HEK293T (cell line): Measurements from ENCODE around the gene PM20D1.

ENCODE experiments used
- CTCF ChIA-PET: fragments of 350-600 bp; formaldehyde crosslinking; extraction: SDS; loops from one replicate; lab custom pipeline; 2021; ENCODE audit warnings: antibody characterized with exemption, inconsistent platforms; lab: Yijun Ruan, JAX
- POLR2A ChIA-PET: fragments of 350-600 bp; formaldehyde crosslinking; extraction: SDS; loops from one replicate; lab custom pipeline; 2020; ENCODE audit warnings: antibody characterized with exemption, inconsistent platforms; lab: Yijun Ruan, JAX
- DNase-seq: peaks from one replicate; pipeline ENCODE4 v3.0.0; 2012; ENCODE audit warnings: mixed read lengths; ENCODE audit errors: extremely low spot score
- ARNT ChIP-seq: fragments of 450-650 bp; IDR thresholded peaks from 2 replicates; pipeline ENCODE4 v1.6.1; 2017; ENCODE audit warnings: mild to moderate bottlenecking
- BHLHE40 ChIP-seq: fragments of 450-650 bp; IDR thresholded peaks from 2 replicates; pipeline ENCODE4 v1.6.1; 2016; ENCODE audit warnings: mild to moderate bottlenecking, moderate library complexity, borderline replicate concordance
- CTBP1 ChIP-seq: fragments of 450-650 bp; IDR thresholded peaks from 2 replicates; pipeline ENCODE4 v1.6.1; 2016; ENCODE audit warnings: borderline replicate concordance
- ELF4 ChIP-seq: fragments of 450-650 bp; IDR thresholded peaks from 2 replicates; pipeline ENCODE4 v1.6.1; 2017; ENCODE audit warnings: antibody characterized with exemption
- FOXA1 ChIP-seq: fragments of 450-650 bp; IDR thresholded peaks from 2 replicates; pipeline ENCODE4 v1.6.1; 2016; ENCODE audit warnings: mild to moderate bottlenecking
- FOXK2 ChIP-seq: fragments of 450-650 bp; IDR thresholded peaks from 2 replicates; pipeline ENCODE4 v1.6.1; 2016; ENCODE audit warnings: mild to moderate bottlenecking
- FOXM1 ChIP-seq: fragments of 450-650 bp; IDR thresholded peaks from 2 replicates; pipeline ENCODE4 v1.6.1; 2017; ENCODE audit warnings: mild to moderate bottlenecking, borderline replicate concordance
- HDGF ChIP-seq: fragments of 450-650 bp; IDR thresholded peaks from 2 replicates; pipeline ENCODE4 v1.6.1; 2017; ENCODE audit warnings: antibody characterized with exemption, borderline replicate concordance
- L3MBTL2 ChIP-seq: fragments of 450-650 bp; conservative IDR thresholded peaks from 2 replicates; pipeline ENCODE4 v1.6.1; 2016; ENCODE audit warnings: mild to moderate bottlenecking
- LEF1 ChIP-seq: fragments of 450-650 bp; IDR thresholded peaks from 2 replicates; pipeline ENCODE4 v1.6.1; 2017; ENCODE audit warnings: mild to moderate bottlenecking, borderline replicate concordance
- NFRKB ChIP-seq: fragments of 450-650 bp; IDR thresholded peaks from 2 replicates; pipeline ENCODE4 v1.6.1; 2016; ENCODE audit warnings: mild to moderate bottlenecking, moderate library complexity
- PKNOX1 ChIP-seq: fragments of 450-650 bp; IDR thresholded peaks from 2 replicates; pipeline ENCODE4 v1.6.1; 2016
- SP1 ChIP-seq: fragments of 450-650 bp; IDR thresholded peaks from 2 replicates; pipeline ENCODE4 v1.6.1; 2017
- SUZ12 ChIP-seq: fragments of 450-650 bp; IDR thresholded peaks from 2 replicates; pipeline ENCODE4 v1.6.1; 2016; ENCODE audit warnings: mild to moderate bottlenecking
- TARDBP ChIP-seq: fragments of 450-650 bp; IDR thresholded peaks from 2 replicates; pipeline ENCODE4 v1.6.1; 2016
- ZNF384 ChIP-seq: fragments of 450-650 bp; IDR thresholded peaks from 2 replicates; pipeline ENCODE4 v1.6.1; 2016

Gene PM20D1

GRCh38 chr1:205810448-205811157, 39.3 kb downstream of the PM20D1 start:
- ChIA-PET CTCF (interaction anchor here (0.6 to 2.6 kb wide), 6 partner anchors 19 to 167 kb away, joined by 3 to 11 read pairs (median 4); no protein-coding TSS in a partner anchor), POLR2A (interaction anchor here (1.0 to 1.6 kb wide), 3 partner anchors 41 to 61 kb away, joined by 3 read pairs; no protein-coding TSS in a partner anchor)
- peak; percentile 65 for DNase-seq
- TF ChIP-seq CTBP1 (no peak), SUZ12 (no peak), LEF1 (no peak), HDGF (no peak), BHLHE40 (no peak), FOXK2 (no peak), FOXA1 (no peak), ARNT (no peak), PKNOX1 (no peak), FOXM1 (no peak), ELF4 (no peak), SP1 (no peak), NFRKB (no peak), L3MBTL2 (no peak), TARDBP (no peak), ZNF384 (no peak)

GRCh38 chr1:205809942-205810345, 40.0 kb downstream of the PM20D1 start:
- ChIA-PET CTCF (interaction anchor here (1.4 to 2.6 kb wide), 2 partner anchors 18 to 167 kb away, joined by 3 to 11 read pairs; no protein-coding TSS in a partner anchor), POLR2A (interaction anchor here (1.4 kb wide), 1 partner anchor 42 kb away, joined by 3 read pairs; no protein-coding TSS in a partner anchor)
- DNase-seq: no peak
- TF ChIP-seq LEF1: no peak
- TF ChIP-seq HDGF: no peak
- TF ChIP-seq L3MBTL2: no peak
- TF ChIP-seq ZNF384: no peak
- TF ChIP-seq PKNOX1: no peak
- no peak for TF ChIP-seq FOXM1
- TF ChIP-seq SUZ12: no peak
- TF ChIP-seq CTBP1: no peak
- TF ChIP-seq NFRKB: no peak
- no peak for TF ChIP-seq ELF4
- no peak for TF ChIP-seq FOXA1
- no peak for TF ChIP-seq SP1
- TF ChIP-seq BHLHE40: no peak
- TF ChIP-seq ARNT: no peak

GRCh38 chr1:205809469-205809868, 40.5 kb downstream of the PM20D1 start:
- POLR2A ChIA-PET: interaction anchor here (1.4 kb wide), 1 partner anchor 42 kb away, joined by 3 read pairs; no protein-coding TSS in a partner anchor
- TF ChIP-seq HDGF: no peak
- no peak for TF ChIP-seq ELF4
- no peak for TF ChIP-seq PKNOX1
- TF ChIP-seq BHLHE40: no peak
- no peak for TF ChIP-seq CTBP1
- no peak for TF ChIP-seq NFRKB
- TF ChIP-seq TARDBP: no peak
- TF ChIP-seq L3MBTL2: no peak
- no peak for TF ChIP-seq FOXK2
- TF ChIP-seq FOXA1: no peak
- no peak for TF ChIP-seq FOXM1
- no peak for DNase-seq
- CTCF ChIA-PET: interaction anchor here (1.4 kb wide), 1 partner anchor 168 kb away, joined by 3 read pairs; no protein-coding TSS in a partner anchor

GRCh38 chr1:205805082-205805711, 44.7 kb downstream of the PM20D1 start:
- no peak for DNase-seq
- ChIA-PET POLR2A (no interaction called here), CTCF (interaction anchor here (1.2 to 1.7 kb wide), 3 partner anchors 13 to 172 kb away, joined by 3 to 11 read pairs (median 7); no protein-coding TSS in a partner anchor)
- TF ChIP-seq ELF4: no peak
- TF ChIP-seq FOXA1: no peak
- TF ChIP-seq SUZ12: no peak
- no peak for TF ChIP-seq L3MBTL2
- no peak for TF ChIP-seq NFRKB
- no peak for TF ChIP-seq ARNT
- no peak for TF ChIP-seq FOXM1
- TF ChIP-seq SP1: no peak
- TF ChIP-seq TARDBP: no peak
- no peak for TF ChIP-seq PKNOX1
- TF ChIP-seq FOXK2: no peak
- TF ChIP-seq LEF1: no peak
- TF ChIP-seq BHLHE40: no peak
- TF ChIP-seq ZNF384: no peak
- TF ChIP-seq HDGF: no peak
- TF ChIP-seq CTBP1: no peak
